GM12801 (cell line): ENCODE data around the gene IGSF1.

ENCODE experiments used
- CTCF ChIP-seq: IDR thresholded peaks from one replicate; pipeline ENCODE4 v1.5.1; 2011; ENCODE audit warnings: control low read depth; ENCODE audit not compliant: insufficient read length; ENCODE audit errors: extremely low read depth

The IGSF1 gene

GRCh38 chrX:131271826-131272225, 17.3 kb downstream of the IGSF1 start:
- no peak for TF ChIP-seq CTCF

GRCh38 chrX:131271274-131271673, 17.8 kb downstream of the IGSF1 start:
- TF ChIP-seq CTCF: no peak

GRCh38 chrX:131270080-131270479, 19.0 kb downstream of the IGSF1 start:
- no peak for TF ChIP-seq CTCF

GRCh38 chrX:131264665-131265064, 24.4 kb downstream of the IGSF1 start:
- no peak for TF ChIP-seq CTCF

GRCh38 chrX:131264053-131264452, 25.1 kb downstream of the IGSF1 start:
- TF ChIP-seq CTCF: no peak

GRCh38 chrX:131262738-131263679, 26.1 kb downstream of the IGSF1 start:
- TF ChIP-seq CTCF: no peak

GRCh38 chrX:131262200-131262599, 26.9 kb downstream of the IGSF1 start:
- no peak for TF ChIP-seq CTCF
